Stimulated activated memory B cell treated with anti-CD40 and anti-IgM and Interleukin-4, amounts not matched to agents 10 μg/mL and 1 μg/mL and 100 μg/mL, for 72 hours (primary cell): ENCODE data around the gene C1S.

Experiments used
- ATAC-seq: fragments of 150-1000 bp; cut with Tn5 transposase; 2 replicates; pipeline ENCODE4 v1.10.0; 2021
- H3K27ac Mint-ChIP-seq: one replicate; pipeline ENCODE4 v1.8.0; 2022; ENCODE audit warnings: mild to moderate bottlenecking, mixed read lengths
- H3K27me3 Mint-ChIP-seq: one replicate; pipeline ENCODE4 v1.8.0; 2022; ENCODE audit warnings: mixed read lengths
- H3K36me3 Mint-ChIP-seq: one replicate; pipeline ENCODE4 v1.8.0; 2022; ENCODE audit warnings: mixed read lengths
- H3K4me1 Mint-ChIP-seq: one replicate; pipeline ENCODE4 v1.8.0; 2022; ENCODE audit warnings: mixed read lengths
- H3K4me3 Mint-ChIP-seq: one replicate; pipeline ENCODE4 v1.8.0; 2022; ENCODE audit warnings: mild to moderate bottlenecking, moderate library complexity, mixed read lengths
- H3K9me3 Mint-ChIP-seq: one replicate; pipeline ENCODE4 v1.8.0; 2022; ENCODE audit warnings: mixed read lengths

The C1S gene

GRCh38 chr12:7114851-7115250 lies 54.3 kb downstream of the C1S start:
- Mint-ChIP-seq H3K36me3 (peaks cover 46% of the 10 kb centered on the region), H3K27ac (no peak overlapping the region), H3K4me3 (no peak overlapping the region), H3K9me3 (no peaks in the 10 kb centered on the region), H3K4me1 (peaks cover 18% of the 10 kb centered on the region), H3K27me3 (no peaks in the 10 kb centered on the region)
- no peak for ATAC-seq

GRCh38 chr12:7116196-7116595 lies 55.7 kb downstream of the C1S start:
- Mint-ChIP-seq H3K9me3 (no peaks in the 10 kb centered on the region), H3K27ac (no peak overlapping the region), H3K4me1 (peaks cover 10% of the 10 kb centered on the region), H3K27me3 (no peaks in the 10 kb centered on the region), H3K4me3 (no peak overlapping the region), H3K36me3 (peaks cover 46% of the 10 kb centered on the region)
- no peak for ATAC-seq

DNA sequence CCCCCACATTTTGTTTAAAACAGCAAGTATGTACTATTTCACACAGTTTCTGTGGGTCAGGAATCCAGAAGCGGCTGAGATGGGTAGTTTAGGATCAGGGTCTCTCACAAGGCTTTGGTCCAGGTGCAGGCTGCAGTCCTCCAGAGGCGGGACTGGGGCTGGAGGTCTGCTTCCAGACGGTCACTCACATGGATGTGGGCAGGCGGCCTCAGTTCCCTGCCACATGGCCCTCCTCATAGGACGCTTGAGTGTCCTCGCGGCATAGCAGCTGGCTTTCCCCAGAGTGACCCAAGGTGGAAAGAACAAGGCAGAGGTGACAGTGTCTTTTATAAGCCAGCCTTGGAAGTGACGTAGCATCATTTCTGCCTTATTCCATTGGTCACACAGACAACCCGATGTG lies 56.4 kb downstream of the C1S start:
- Mint-ChIP-seq H3K27me3 (no peaks in the 10 kb centered on the region), H3K27ac (no peak overlapping the region), H3K36me3 (peaks cover 46% of the 10 kb centered on the region), H3K4me1 (peaks cover 10% of the 10 kb centered on the region), H3K4me3 (no peak overlapping the region), H3K9me3 (no peaks in the 10 kb centered on the region)
- no peak for ATAC-seq

DNA sequence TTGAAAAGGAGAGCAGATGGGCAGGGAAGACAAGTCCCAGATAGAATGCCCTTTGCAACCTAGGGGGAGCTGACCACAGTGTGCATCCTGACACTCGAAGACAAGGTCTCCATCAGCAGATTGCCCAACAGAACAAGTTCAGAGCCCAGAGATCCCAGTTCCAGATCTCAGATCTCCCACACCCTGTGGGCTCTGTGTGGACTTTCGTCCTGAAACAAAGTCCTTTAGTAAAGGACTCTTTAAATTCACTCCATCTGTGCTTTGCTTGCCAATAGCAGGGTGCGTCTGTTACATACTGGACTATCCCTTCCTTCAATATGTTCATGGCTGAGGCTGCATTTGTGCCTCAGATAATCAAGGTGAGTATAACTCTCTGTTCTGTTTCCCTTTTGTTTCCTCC lies 57.2 kb downstream of the C1S start:
- no peak for ATAC-seq
- Mint-ChIP-seq H3K4me1 (peaks cover 10% of the 10 kb centered on the region), H3K36me3 (peaks cover 46% of the 10 kb centered on the region), H3K4me3 (no peak overlapping the region), H3K9me3 (no peaks in the 10 kb centered on the region), H3K27ac (no peak overlapping the region), H3K27me3 (no peaks in the 10 kb centered on the region)

DNA sequence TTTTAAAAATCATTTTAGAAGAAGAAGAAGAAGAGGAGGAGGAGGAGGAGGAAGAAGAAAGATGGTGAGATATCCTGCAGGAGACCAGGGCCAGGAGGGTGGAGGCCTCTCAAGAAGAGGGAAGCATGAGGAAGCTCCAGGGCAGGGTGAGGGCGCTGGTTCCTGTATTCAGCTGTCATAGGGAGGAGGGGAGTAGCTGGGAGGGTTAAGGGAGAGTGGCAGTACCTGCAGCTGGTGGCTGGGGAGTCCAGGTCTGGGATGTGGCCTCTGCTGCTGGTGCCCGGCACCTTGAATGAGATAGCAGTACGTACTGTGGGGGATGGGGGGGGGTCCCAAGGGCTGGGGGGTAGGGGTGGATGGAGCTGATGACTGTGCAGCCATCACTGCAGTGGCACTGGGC lies 58.4 kb downstream of the C1S start:
- Mint-ChIP-seq H3K27me3 (no peaks in the 10 kb centered on the region), H3K27ac (no peak overlapping the region), H3K9me3 (no peaks in the 10 kb centered on the region), H3K36me3 (peaks cover 45% of the 10 kb centered on the region), H3K4me3 (no peak overlapping the region), H3K4me1 (peaks cover 4% of the 10 kb centered on the region)
- ATAC-seq = no peak

DNA sequence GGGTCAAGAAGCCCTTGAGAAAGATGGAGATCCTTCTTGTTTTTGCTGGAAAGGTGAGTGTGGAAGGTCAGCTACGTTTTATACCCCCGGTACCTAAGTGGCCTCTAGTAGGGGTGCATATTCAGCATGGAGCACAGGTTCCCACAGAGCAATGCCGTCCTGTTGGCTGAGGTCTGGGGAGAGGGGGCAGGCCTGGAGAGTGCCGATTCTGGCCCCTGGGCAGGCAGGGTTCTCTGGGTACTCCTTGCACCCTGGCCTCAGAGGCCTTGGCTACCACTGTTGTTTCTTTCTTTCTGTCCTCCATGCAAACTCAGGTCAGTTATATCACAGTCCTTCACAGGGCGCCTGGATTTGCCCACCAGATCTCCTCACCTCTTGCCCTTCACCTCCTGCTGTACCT lies 59.6 kb downstream of the C1S start:
- Mint-ChIP-seq H3K4me1 (peaks cover 4% of the 10 kb centered on the region), H3K36me3 (peaks cover 36% of the 10 kb centered on the region), H3K4me3 (no peak overlapping the region), H3K27me3 (no peaks in the 10 kb centered on the region), H3K9me3 (no peaks in the 10 kb centered on the region), H3K27ac (no peak overlapping the region)
- no peak for ATAC-seq
